Middle frontal gyrus (tissue), 1 donor: Measurements from ENCODE around the gene OMG.
"Not testable (repeated sequence)": the region's sequence is repeated elsewhere in the genome, so short reads cannot be mapped to it uniquely, and the experiment has no call there.

Experiments used
- DNase-seq: peaks from one replicate; pipeline ENCODE4 v3.0.0-alpha.2; 2015; ENCODE audit warnings: low spot score; ENCODE audit errors: extremely low spot score

The OMG gene

DNA sequence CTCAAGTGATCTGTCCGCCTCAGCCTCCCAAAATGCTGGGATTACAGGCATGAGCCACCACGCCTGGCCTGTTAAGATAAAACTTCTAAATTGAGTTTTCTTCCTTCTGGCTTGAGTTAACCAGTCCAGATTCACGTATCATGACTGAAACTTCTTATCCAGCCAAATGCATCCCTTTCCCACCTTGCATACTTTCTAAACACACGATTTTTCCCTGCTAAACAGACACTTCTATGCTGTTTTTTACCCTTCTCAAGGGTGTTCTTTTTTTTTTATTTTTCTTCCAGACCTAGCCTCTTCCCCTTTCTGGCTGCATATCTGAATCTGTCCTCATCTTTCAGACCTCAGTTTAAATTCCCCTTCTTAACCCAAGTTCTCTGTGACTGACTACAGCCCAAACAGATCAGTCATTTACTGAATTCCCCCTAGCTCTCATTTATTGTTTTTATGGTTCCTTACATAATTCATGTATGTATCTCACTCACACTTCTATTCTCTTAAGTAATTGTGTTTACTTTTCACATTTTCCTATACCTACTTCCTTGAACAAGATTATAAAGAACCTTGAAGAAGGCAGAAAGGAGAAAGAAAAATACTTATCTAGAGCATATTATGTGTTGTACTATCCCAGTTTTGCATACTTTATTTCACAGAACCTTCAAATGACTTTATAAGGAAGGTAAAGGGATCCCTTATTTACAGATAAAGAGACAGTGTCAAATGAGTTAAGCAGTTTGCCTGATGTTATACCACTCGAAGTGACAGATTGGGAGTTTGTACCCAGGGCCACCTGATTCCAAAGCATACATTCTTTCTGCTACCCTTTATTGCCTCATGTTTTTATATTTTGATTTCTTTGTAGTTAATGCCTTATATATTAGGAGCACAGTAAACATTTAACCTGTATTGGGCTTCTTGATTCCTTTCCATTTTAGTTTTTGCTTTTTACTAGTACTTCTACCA lies 11.6 kb upstream of the OMG start:
- DNase-seq: no peak

DNA sequence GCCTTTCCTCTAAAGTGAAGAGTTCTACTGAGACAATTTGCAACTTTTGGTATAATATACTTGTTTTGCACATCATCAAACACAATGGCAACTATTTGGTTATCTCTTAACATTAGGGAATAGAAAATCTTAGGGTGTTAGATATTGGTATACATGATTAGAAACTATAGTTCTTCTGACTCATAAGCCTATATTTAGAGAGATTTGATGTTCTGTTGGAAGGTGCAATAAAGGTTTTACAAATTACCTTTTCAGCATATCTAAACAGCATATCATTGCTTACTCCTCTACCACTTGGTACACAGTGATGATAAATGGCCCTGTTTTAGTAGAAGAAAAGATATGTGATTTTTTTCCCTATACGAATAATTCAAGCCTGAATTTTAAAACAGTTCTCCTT lies 10.6 kb upstream of the OMG start:
- DNase-seq: no peak

DNA sequence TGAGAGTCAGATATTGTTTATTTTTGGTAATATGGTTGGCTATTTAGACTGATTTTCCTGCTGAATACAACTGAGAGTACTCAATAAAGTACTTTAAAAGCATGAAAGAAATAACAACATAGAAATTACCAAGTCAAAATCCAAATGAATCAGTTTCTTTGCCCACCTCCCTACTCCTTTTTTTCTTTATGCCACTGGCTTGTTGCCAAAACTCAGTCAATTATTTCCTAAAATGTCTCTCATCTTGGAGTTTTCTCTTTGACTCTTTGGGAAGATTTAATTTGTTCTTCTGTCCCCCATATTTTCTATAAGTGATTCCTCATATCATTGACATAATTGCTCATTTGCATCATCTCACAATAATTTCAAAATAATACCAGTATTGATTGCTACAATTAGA lies 2.6 kb upstream of the OMG start:
- DNase-seq: no peak

DNA sequence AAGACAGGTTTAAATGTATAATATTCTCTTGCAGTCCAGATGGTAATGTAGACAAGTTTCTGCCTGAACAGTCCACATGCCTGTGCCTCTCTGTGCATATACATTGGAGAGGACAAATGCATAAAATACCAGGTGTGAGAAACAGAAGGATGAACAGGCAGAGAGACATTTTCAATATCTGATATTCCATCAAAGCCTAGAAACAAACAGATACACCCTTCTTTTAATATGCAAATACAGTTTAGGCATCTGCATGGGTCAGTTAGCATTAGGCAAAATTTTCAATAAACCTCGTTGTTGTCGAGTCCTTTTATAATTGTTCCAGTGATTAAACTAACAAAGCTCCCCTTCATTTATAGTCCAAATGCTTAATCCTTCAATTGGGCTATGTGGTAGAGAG lies 897 bp downstream of the OMG start:
- no peak for DNase-seq

DNA sequence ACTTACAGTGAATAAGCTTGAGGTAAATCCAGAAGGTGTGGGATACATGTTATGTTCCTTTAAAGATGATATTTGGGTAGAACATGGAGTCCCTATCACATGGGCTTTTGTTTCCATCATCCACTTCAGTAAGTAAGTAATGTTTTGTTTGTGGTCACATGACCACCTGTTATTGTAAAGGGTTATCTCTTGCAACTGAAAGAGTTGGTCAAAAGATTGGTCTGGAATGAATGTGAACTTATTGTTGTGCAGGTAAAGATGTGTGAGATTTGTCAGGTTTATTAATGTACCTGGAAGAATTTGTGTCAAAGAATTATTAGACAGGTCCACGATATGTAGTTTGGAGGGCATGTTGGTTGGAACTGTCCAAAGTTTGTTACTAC lies 1.6 kb downstream of the OMG start:
- DNase-seq: no peak

- DNase-seq: no peak
Observed at GRCh38 chr17:31294820-31295488, 2.1 kb downstream of the OMG start.

DNA sequence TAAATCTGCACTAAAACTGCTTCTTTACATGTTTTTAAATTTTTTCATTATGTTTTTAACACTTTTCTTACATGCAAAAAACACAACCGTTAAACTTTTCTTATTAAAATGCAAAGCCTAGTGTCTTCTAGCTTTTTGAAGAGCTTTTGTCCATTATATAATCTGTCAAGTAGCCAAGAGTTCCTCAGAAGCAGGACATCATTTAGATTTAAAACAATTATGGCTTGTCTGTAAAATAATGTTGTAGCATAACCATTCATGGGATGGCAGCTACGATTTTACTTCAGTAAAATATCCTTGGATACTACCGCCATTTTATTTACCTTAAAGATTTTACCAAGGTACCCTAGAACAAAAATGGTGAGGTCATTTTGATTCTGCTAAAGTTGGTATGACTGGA lies 2.8 kb downstream of the OMG start:
- no peak for DNase-seq

DNA sequence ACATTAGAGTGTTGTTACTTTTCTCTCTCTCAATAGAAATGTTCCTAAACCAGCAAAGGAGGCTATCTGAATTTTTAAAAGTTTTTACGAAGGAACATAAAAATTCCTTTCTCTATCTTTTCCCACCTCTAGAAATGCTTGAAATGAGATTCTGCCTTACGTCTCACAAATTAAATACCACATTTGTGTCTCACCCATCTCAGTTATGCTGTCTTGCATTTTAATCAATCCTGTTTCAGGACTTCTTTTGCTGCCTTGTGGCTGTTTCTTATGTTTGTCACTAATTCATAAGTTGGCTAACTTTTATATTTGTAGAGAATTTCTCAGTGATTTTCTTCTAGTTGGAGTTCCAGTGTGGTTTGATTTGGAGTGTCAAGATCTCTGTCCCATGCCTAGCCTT lies 3.5 kb downstream of the OMG start:
- no peak for DNase-seq

- DNase-seq: no peak
Observed at GRCh38 chr17:31291820-31292219, 5.2 kb downstream of the OMG start.

DNA sequence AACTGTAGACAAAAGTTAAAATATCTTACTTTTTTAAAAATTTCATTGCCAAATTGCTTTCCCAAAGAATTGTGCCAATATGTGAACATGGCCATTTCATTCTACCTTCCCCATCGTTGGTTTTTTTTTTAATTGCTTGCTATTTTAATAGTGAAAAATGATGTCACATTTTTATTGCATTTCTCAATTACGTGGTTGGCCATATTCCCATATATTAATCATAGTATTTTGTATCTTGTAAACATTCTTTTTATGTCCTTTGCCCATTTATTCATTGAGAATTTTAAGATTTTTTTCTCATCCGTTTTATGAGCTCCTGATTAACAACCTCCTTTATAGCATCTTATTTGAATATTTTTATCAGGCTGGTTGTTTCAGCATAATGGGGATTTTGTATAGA lies 7.2 kb downstream of the OMG start:
- no peak for DNase-seq

GRCh38 chr17:31287932-31288331 lies 9.1 kb downstream of the OMG start:
- not testable (repeated sequence) for DNase-seq

DNA sequence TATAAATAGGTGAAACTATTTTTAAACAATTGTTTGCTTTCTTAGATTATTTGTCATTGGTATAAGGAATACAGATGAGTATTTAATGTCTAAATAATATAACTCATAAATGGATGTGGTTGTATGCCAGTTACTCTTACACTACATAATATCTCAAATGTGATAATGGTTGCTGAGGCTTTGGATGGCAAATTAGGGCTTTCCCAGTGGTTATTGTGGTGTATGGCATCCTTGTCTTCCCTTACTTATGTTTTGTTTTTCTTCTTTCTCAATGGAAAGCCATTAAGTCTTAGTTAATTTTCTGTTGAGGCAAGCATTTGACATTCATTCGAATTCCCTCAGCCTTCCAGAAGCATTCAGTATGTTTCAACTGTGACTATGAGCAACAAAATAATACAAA lies 10.5 kb downstream of the OMG start:
- no peak for DNase-seq

- DNase-seq: no peak
Observed at GRCh38 chr17:31283841-31284240, 13.2 kb downstream of the OMG start.

DNA sequence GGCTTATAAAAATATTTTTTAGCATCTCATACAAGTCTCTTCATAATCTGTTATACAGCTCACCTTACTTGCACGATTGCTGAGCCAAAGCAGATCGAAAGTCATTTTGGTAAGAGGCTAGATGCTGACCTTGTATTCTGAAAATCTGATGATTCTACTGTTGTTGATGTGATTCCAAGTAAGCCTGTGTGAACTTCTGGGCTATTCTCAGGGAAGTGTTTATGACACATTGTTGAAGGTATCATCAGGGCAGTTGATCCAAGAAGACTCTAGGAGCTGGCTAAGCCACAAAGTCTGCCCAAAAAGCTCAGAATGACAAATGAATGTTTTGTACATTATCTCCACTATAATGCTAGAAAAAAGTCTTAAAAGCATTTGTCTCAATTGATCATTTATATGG lies 16.0 kb downstream of the OMG start:
- DNase-seq: no peak

GRCh38 chr17:31279401-31279800 lies 17.6 kb downstream of the OMG start:
- no peak for DNase-seq

DNA sequence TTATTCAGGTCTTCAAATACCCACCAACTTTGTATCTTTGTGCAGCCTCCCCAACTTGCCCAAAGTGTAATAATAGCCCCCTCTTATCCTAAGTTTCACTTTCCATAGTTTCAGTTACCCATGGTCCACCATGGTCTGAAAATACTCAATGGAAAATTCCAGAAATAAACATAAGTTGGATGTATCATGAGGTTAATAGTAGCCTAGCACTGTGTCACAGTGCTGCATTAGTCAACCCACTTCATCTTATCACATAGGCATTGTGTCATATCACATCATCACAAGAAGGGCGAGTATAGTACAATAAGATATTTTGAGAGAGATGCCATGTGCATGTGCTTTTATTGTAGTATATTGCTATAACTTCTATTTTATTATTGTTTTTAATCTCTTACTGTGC lies 21.9 kb downstream of the OMG start:
- DNase-seq: no peak

- DNase-seq: no peak
Observed at GRCh38 chr17:31274252-31274651, 22.8 kb downstream of the OMG start.

- DNase-seq: no peak
Observed at GRCh38 chr17:31273516-31273915, 23.5 kb downstream of the OMG start.

DNA sequence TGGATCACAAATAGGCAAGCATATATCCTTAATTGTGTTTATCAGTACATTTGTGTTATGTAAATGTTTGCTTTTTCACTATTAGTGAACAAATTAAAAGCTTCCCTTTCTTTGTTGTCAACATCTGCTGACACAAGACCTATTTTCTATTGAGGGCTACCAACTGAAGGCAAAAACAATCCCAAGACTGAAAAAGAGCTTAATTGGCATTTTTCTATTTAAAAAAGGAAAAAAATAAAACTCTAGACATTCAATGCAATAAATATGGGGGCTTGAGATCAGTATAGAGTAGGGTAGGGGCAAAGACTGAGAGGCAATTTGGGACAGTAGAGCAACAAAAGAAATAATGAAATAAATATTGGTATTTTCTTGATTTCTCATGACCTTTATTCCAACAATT lies 24.2 kb downstream of the OMG start:
- no peak for DNase-seq

DNA sequence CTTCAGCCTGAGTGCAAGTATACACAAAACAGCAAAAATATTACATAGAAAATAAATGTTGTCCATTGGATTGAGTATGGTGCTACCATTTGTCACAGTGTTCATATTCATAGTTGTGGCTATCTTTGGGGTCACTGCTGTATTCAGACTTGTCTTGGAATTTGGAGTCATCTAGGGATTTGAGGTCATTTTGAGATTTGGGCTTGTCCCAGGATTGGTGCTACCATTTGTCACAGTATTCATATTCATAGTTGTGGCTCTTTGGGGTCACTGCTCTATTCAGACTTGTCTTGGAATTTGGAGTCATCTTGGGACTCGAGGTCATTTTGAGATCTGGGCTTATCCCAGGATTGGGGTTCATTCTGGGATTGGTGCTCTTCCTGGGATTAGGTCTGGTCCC lies 24.8 kb downstream of the OMG start:
- DNase-seq: no peak

DNA sequence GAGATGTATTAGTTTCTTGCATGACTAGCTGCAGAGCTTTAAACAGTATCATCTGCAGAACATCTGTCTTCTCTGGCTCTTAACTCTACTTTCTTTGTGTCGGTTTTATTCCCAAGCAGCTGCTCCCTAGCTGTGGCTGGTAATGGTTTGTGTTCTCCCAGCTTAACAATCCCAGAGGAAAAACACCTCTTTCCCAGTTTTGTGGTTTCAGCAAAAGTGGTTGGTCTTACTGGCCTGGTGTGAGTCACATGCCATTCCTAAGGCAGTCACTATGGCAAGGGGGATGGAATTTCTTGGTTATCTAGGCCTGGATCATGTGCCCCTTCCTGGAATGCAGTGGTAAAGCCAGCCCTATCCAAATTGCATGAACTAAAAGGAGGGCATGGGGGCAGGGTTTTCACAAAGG lies 27.5 kb downstream of the OMG start:
- no peak for DNase-seq

DNA sequence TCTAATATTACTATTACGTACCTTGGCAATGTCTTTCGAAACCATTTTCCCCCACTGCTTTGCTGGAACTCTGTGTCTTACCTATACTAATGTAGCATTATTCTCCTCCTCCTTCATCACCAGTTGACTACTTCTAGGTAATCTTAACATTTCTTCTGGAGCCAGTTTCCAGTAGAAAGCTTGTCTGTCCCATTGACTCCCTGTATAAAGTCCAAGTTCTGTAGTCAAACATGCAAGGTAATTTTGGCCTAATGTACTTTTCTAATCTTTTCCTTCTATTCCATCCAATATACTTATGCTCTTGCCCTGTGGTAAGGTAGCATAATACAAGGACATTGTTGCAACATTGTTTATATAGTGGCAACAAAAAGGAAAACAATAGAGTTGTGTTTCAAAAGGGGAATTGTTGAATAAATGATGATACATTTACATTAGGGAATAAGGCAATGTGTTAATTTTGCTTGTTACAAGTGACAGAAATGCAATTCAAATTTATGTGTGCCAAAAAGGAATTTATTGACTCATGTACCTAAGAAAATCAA lies 27.9 kb downstream of the OMG start:
- no peak for DNase-seq

DNA sequence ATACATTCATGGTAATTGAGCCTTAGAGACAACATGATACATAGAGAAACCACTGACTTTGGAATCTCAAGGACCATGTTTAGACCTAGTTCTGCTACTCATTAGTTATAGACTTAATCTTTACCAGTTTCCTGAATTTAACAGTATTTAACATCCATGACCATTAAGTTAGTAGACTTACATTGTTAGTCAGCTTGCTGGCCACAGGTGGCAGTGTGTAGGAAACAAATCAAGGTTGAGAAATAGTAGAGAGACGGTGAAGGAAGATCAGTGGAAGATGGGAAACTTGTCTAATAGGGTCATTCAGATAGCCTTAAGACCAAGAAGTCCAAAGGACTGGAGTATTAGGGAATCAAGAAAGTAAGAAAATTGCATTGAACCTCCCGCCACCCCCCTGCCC lies 31.0 kb downstream of the OMG start:
- no peak for DNase-seq
